ENCODE results near the gene ANGPT4. TPM values are rescaled to one million over a fixed set of nuclear protein-coding genes. Genes with fewer than 3 reads are reported as not detected.

ANGPT4 gene
- total and polyA plus RNA-seq, 2 of the 8 experiments (the other 6 are each of a cell fraction or from before 2014, with no cell fraction given): 0.07 to 0.33 TPM

GRCh38 chr20:891058-891705, 25.0 kb downstream of the ANGPT4 start (continued):
- TF ChIP-seq SP1 (IDR thresholded peaks at IDR 0.05; ENCODE audit: low read depth, low read length): no peak
- TF ChIP-seq FOSL1 (IDR thresholded peaks at IDR 0.05; ENCODE audit: insufficient read depth, low read depth, low read length): no peak
- TF ChIP-seq RFX5 (IDR thresholded peaks at IDR 0.05; ENCODE audit: borderline replicate concordance, low read depth, low read length): no peak
- TF ChIP-seq YY1 (IDR thresholded peaks at IDR 0.05; ENCODE audit: low read depth, low read length): no peak
- TF ChIP-seq SRF (IDR thresholded peaks at IDR 0.05; ENCODE audit: low read depth, low read length): no peak
- TF ChIP-seq SIX5 (IDR thresholded peaks at IDR 0.05; ENCODE audit: low read depth, low read length): no peak
- no peak for TF ChIP-seq HDAC2 (IDR thresholded peaks at IDR 0.05; ENCODE audit: borderline replicate concordance in 1 of 2, low read depth in 2 of 2, low read length in 2 of 2)
